K562 (cell line): Measurements from ENCODE around the gene PPM1L.

Experiments used
- ARHGAP35 ChIP-seq: fragments of 450-650 bp; IDR thresholded peaks from 2 replicates; pipeline ENCODE4 v1.6.1; 2018; ENCODE audit not compliant: partially characterized antibody
- FOXM1 ChIP-seq, 2 experiments: fragments of 450-650 bp in 1 of 2; sonication (generic) in 1 of 2; formaldehyde crosslinking in 1 of 2; IDR thresholded peaks; 2 replicates each; pipeline versions ENCODE4 v1.6.1 to v1.9.0; 2017 to 2022; ENCODE audit warnings: low read depth in 2 of 2, mild to moderate bottlenecking in 2 of 2, missing genetic modification reagents in 1 of 2, moderate library complexity in 1 of 2
- POLR2A ChIP-seq: fragments of 450-650 bp; conservative IDR thresholded peaks from 2 replicates; pipeline ENCODE4 v1.6.1; 2016
- SRF ChIP-seq, 2 experiments: fragments of 250-450, 450-650 bp in 1 of 2; sonication (Bioruptor Pico) in 1 of 2; sonication (generic) in 1 of 2; formaldehyde crosslinking; IDR thresholded peaks; 2 replicates each; pipeline versions ENCODE4 v1.5.0 to v1.5.1; 2020 to 2022; ENCODE audit warnings: mild to moderate bottlenecking in 1 of 2, missing genetic modification reagents in 1 of 2
- ZFX ChIP-seq: sonication (generic); formaldehyde crosslinking; IDR thresholded peaks from 2 replicates; pipeline ENCODE4 v1.8.0; 2022; ENCODE audit warnings: mild to moderate bottlenecking, missing genetic modification reagents, moderate library complexity
- ZNF639 ChIP-seq, 2 experiments: fragments of 200-800 bp in 1 of 2; sonication (Bioruptor generic) in 1 of 2; sonication (generic) in 1 of 2; formaldehyde crosslinking in 1 of 2; IDR thresholded peaks in 1 of 2; conservative IDR thresholded peaks in 1 of 2; 2 replicates each; pipeline versions ENCODE4 v1.5.0 to v1.6.1; 2016 to 2020; ENCODE audit warnings: missing compliant biosample characterization in 1 of 2, missing genetic modification characterization in 1 of 2, missing genetic modification reagents in 1 of 2
- TF ChIP-seq, protein P1 (sequence below), 3 experiments: IDR thresholded peaks in 2 of 3; conservative IDR thresholded peaks in 1 of 3; 2 replicates each; pipeline ENCODE4 v1.5.1; 2011 to 2012; ENCODE audit warnings: low read length in 3 of 3, mild to moderate bottlenecking in 3 of 3, control low read depth in 2 of 3, improper control_type of control experiment in 1 of 3, inconsistent platforms in 1 of 3, low read depth in 1 of 3, mixed read lengths in 1 of 3, moderate library complexity in 1 of 3; ENCODE audit not compliant: insufficient read depth in 2 of 3

GRCh38 chr3:160928183-160928726 lies 172.2 kb downstream of the PPM1L start:
- no peak for TF ChIP-seq ZFX (CRISPR knock-in tag)
- TF ChIP-seq, protein P1, sequence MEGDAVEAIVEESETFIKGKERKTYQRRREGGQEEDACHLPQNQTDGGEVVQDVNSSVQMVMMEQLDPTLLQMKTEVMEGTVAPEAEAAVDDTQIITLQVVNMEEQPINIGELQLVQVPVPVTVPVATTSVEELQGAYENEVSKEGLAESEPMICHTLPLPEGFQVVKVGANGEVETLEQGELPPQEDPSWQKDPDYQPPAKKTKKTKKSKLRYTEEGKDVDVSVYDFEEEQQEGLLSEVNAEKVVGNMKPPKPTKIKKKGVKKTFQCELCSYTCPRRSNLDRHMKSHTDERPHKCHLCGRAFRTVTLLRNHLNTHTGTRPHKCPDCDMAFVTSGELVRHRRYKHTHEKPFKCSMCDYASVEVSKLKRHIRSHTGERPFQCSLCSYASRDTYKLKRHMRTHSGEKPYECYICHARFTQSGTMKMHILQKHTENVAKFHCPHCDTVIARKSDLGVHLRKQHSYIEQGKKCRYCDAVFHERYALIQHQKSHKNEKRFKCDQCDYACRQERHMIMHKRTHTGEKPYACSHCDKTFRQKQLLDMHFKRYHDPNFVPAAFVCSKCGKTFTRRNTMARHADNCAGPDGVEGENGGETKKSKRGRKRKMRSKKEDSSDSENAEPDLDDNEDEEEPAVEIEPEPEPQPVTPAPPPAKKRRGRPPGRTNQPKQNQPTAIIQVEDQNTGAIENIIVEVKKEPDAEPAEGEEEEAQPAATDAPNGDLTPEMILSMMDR (IDR thresholded peaks at IDR 0.05 in 2 of 3, conservative IDR thresholded peaks at IDR 0.05 in 1 of 3; ENCODE audit: insufficient read depth in 2 of 3, low read depth in 1 of 3, low read length in 3 of 3): 0 out of 6 replicates have a peak, but pooled peaks of 1 of the 3 experiments have one; percentile 8
- no peak for TF ChIP-seq ZNF639 (CRISPR knock-in tag; conservative IDR thresholded peaks at IDR 0.05 in 1 of 2, IDR thresholded peaks at IDR 0.05 in 1 of 2)
- TF ChIP-seq SRF (CRISPR knock-in tag; IDR thresholded peaks at IDR 0.05): no peak
- TF ChIP-seq ARHGAP35: no peak
- TF ChIP-seq FOXM1 (IDR thresholded peaks at IDR 0.05; ENCODE audit: low read depth): no peak
- TF ChIP-seq FOXM1 (CRISPR knock-in tag; IDR thresholded peaks at IDR 0.05; ENCODE audit: low read depth): no peak
- no peak for TF ChIP-seq POLR2A
